ENCODE measurements around the gene PEX7. TPM values are rescaled to one million over a fixed set of nuclear protein-coding genes. Genes with fewer than 3 reads are reported as not detected.

Gene PEX7
- total RNA-seq, 5 donors from 2014 or later (not counting 1 experiment from before 2014, with no cell fraction given), result 4.3 to 5.5 (median 4.9) TPM

GRCh38 chr6:136922685-136923006, 100.3 kb downstream of the PEX7 start:
- H3K27me3 ChIP-seq (replicated peaks in 1 of 2; ENCODE audit: control insufficient read depth in 2 of 2, extremely low read depth in 1 of 2, insufficient read depth in 2 of 2, low read length in 1 of 2), result peaks cover 14 to 53% of the 10 kb centered on the region in 2 experiments
- peak in 3 of 4 experiments; percentile 6 to 18 (median 13) for ATAC-seq (replicated peaks in 1 of 4)
- CTCF ChIA-PET, result interaction anchor here in 1 of 2 donors (0.5 to 0.6 kb wide), 2 partner anchors 63 to 279 kb away, joined by 3 read pairs; no protein-coding TSS in a partner anchor

DNA sequence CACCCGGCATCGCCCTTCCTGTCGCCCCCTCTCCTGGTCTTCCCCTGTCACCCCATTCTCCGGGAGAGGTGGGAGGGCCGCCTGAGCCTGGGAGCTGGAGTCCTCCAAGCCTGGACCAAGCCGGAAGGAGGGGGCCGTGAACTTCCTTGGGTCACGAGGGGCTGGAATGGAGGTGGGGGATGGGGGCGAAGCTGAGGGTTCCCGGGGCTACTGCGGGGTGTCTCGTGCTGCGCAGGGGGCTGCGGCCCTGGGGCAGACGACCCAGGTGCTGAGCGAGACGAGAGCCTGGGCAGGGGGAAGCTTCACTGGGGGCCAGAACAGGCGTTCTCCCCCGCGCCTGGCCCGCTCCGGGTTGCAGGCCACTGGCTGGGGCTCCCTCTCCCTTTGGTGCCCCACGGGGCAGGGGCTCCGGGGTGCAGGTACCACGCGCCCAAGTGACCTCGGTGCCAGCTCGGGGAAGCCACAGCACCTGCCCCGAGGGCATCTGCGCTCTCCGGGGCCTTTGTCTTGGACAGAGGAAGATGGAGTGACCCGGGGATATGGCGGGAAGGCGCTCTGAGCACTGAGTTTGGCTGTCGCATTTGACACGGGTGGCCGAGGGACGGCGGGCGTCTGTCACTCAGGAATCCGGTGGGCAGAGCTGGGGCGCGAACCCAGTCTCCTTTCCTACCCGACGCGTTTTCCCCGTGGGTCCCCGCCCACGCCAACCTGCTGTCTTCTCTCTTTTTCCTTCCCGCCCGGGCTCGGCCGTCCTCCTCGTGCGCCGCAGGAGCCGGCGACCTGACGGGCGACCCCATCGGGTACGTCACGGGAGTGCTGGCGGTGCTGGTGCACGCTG, 100.9 kb downstream of the PEX7 start:
- H3K27me3 Mint-ChIP-seq, result peaks cover 54 to 56% of the 10 kb centered on the region in 2 donors
- Histone ChIP-seq H3K4me1 (ENCODE audit: control insufficient read depth in 1 of 2, extremely low read depth in 1 of 2, insufficient read depth in 2 of 2, low read length in 2 of 2) (peaks cover 19 to 38% of the 10 kb centered on the region in 2 experiments), H3K9me3 (no peaks in the 10 kb centered on the region), H3K4me3 (ENCODE audit: control insufficient read depth in 1 of 2, extremely low read depth in 1 of 2, low read length in 1 of 2) (peak overlapping the region; percentile 3 to 10), H3K36me3 (ENCODE audit: control insufficient read depth in 2 of 2, extremely low read depth in 1 of 2, insufficient read depth in 1 of 2, low read length in 1 of 2) (no peaks in the 10 kb centered on the region), H3K27me3 (replicated peaks in 1 of 2; ENCODE audit: control insufficient read depth in 2 of 2, extremely low read depth in 1 of 2, insufficient read depth in 2 of 2, low read length in 1 of 2) (peaks cover 14 to 53% of the 10 kb centered on the region in 2 experiments), H3K27ac (ENCODE audit: low read length) (no peak overlapping the region)
- WGBS (ENCODE audit: insufficient coverage), result 4% methylated on average over 59 of the region's 65 CpGs
- ChIA-PET POLR2A (no interaction called here), CTCF (interaction anchor here in 1 of 2 donors (0.6 kb wide), 1 partner anchor 280 kb away, joined by 3 read pairs; no protein-coding TSS in a partner anchor)
- peak in 1 of 4 experiments; percentile 30 for ATAC-seq (replicated peaks in 1 of 4)
- H3K4me3 Mint-ChIP-seq, result peak overlapping the region; percentile 47 to 81 (median 55)
- H3K4me1 Mint-ChIP-seq, result peaks cover 25 to 33% (median 32%) of the 10 kb centered on the region in 3 donors
- DNase-seq, result peak in 3 of 35 experiments; percentile 7 to 31 (median 15)
- H3K9me3 Mint-ChIP-seq, result no peaks in the 10 kb centered on the region
- no peaks in the 10 kb centered on the region for H3K36me3 Mint-ChIP-seq
- no peak overlapping the region for H3K27ac Mint-ChIP-seq

More at GRCh38 chr6:136922685-136923006, 100.3 kb downstream of the PEX7 start:
- WGBS (ENCODE audit: insufficient coverage), result 4% methylated on average over 25 of the region's 29 CpGs
- peaks cover 54 to 56% of the 10 kb centered on the region in 2 donors for H3K27me3 Mint-ChIP-seq
- DNase-seq, result peak in 1 of 35 experiments; percentile 15
- Histone ChIP-seq H3K4me1 (ENCODE audit: control insufficient read depth in 1 of 2, extremely low read depth in 1 of 2, insufficient read depth in 2 of 2, low read length in 2 of 2) (peaks cover 19 to 38% of the 10 kb centered on the region in 2 experiments), H3K4me3 (ENCODE audit: control insufficient read depth in 1 of 2, extremely low read depth in 1 of 2, low read length in 1 of 2) (peak overlapping the region in 1 of 2 donors; percentile 74), H3K9me3 (no peaks in the 10 kb centered on the region), H3K27ac (ENCODE audit: low read length) (no peak overlapping the region), H3K36me3 (ENCODE audit: control insufficient read depth in 2 of 2, extremely low read depth in 1 of 2, insufficient read depth in 1 of 2, low read length in 1 of 2) (no peaks in the 10 kb centered on the region)
- no peaks in the 10 kb centered on the region for H3K9me3 Mint-ChIP-seq
- peak overlapping the region; percentile 72 to 81 (median 73) for H3K4me3 Mint-ChIP-seq
- no peaks in the 10 kb centered on the region for H3K36me3 Mint-ChIP-seq
- POLR2A ChIA-PET, result no interaction called here
- no peak overlapping the region for H3K27ac Mint-ChIP-seq
- peaks cover 25 to 33% (median 32%) of the 10 kb centered on the region in 3 donors for H3K4me1 Mint-ChIP-seq

- 72% methylated on average over 40 of the region's 40 CpGs for WGBS (ENCODE audit: insufficient coverage)
- POLR2A ChIA-PET, result no interaction called here
- Mint-ChIP-seq H3K4me3 (peak overlapping the region; percentile 39 to 81 (median 39)), H3K36me3 (no peaks in the 10 kb centered on the region), H3K27ac (no peak overlapping the region), H3K27me3 (peaks cover 47 to 50% of the 10 kb centered on the region in 2 donors), H3K9me3 (no peaks in the 10 kb centered on the region), H3K4me1 (peaks cover 25 to 33% (median 32%) of the 10 kb centered on the region in 3 donors)
- no peak for DNase-seq
- Histone ChIP-seq H3K27ac (ENCODE audit: low read length) (no peak overlapping the region), H3K9me3 (no peaks in the 10 kb centered on the region), H3K36me3 (ENCODE audit: control insufficient read depth in 2 of 2, extremely low read depth in 1 of 2, insufficient read depth in 1 of 2, low read length in 1 of 2) (no peaks in the 10 kb centered on the region), H3K27me3 (replicated peaks in 1 of 2; ENCODE audit: control insufficient read depth in 2 of 2, extremely low read depth in 1 of 2, insufficient read depth in 2 of 2, low read length in 1 of 2) (peaks cover 14 to 53% of the 10 kb centered on the region in 2 experiments), H3K4me3 (ENCODE audit: control insufficient read depth in 1 of 2, extremely low read depth in 1 of 2, low read length in 1 of 2) (no peak overlapping the region), H3K4me1 (ENCODE audit: control insufficient read depth in 1 of 2, extremely low read depth in 1 of 2, insufficient read depth in 2 of 2, low read length in 2 of 2) (peaks cover 19 to 38% of the 10 kb centered on the region in 2 experiments)
- CTCF ChIA-PET, result no interaction called here
- ATAC-seq (replicated peaks in 1 of 4), result no peak
These were observed 101.7 kb downstream of the PEX7 start for GRCh38 chr6:136923954-136924673.

- DNase-seq (no peak), ATAC-seq (replicated peaks in 1 of 4) (no peak)
- no peak overlapping the region for H3K4me3 Mint-ChIP-seq
- H3K4me1 ChIP-seq (ENCODE audit: control insufficient read depth in 1 of 2, extremely low read depth in 1 of 2, insufficient read depth in 2 of 2, low read length in 2 of 2), result peaks cover 7 to 25% of the 10 kb centered on the region in 2 experiments
- 100% methylated on average over 2 of the region's 2 CpGs for WGBS (ENCODE audit: insufficient coverage)
- H3K27ac ChIP-seq (ENCODE audit: low read length), result no peak overlapping the region
- H3K4me1 Mint-ChIP-seq, result peaks cover 7 to 16% (median 13%) of the 10 kb centered on the region in 3 donors
- H3K27me3 Mint-ChIP-seq, result peaks cover 41% of the 10 kb centered on the region in 2 donors
- CTCF ChIA-PET, result interaction anchor here in 1 of 2 donors (1.4 kb wide), 1 partner anchor 282 kb away, joined by 3 read pairs; no protein-coding TSS in a partner anchor
- H3K4me3 ChIP-seq (ENCODE audit: control insufficient read depth in 1 of 2, extremely low read depth in 1 of 2, low read length in 1 of 2), result no peak overlapping the region
- no peak overlapping the region for H3K27ac Mint-ChIP-seq
- H3K36me3 Mint-ChIP-seq, result no peaks in the 10 kb centered on the region
- peaks cover 10 to 37% of the 10 kb centered on the region in 2 experiments for H3K27me3 ChIP-seq (replicated peaks in 1 of 2; ENCODE audit: control insufficient read depth in 2 of 2, extremely low read depth in 1 of 2, insufficient read depth in 2 of 2, low read length in 1 of 2)
- POLR2A ChIA-PET, result interaction anchor here in 1 of 2 donors (0.6 kb wide), 1 partner anchor 163 kb away, joined by 3 read pairs; no protein-coding TSS in a partner anchor
- H3K9me3 Mint-ChIP-seq, result no peaks in the 10 kb centered on the region
- no peaks in the 10 kb centered on the region for H3K9me3 ChIP-seq
- no peaks in the 10 kb centered on the region for H3K36me3 ChIP-seq (ENCODE audit: control insufficient read depth in 2 of 2, extremely low read depth in 1 of 2, insufficient read depth in 1 of 2, low read length in 1 of 2)
These were observed 104.0 kb downstream of the PEX7 start for GRCh38 chr6:136926383-136926782.

DNA sequence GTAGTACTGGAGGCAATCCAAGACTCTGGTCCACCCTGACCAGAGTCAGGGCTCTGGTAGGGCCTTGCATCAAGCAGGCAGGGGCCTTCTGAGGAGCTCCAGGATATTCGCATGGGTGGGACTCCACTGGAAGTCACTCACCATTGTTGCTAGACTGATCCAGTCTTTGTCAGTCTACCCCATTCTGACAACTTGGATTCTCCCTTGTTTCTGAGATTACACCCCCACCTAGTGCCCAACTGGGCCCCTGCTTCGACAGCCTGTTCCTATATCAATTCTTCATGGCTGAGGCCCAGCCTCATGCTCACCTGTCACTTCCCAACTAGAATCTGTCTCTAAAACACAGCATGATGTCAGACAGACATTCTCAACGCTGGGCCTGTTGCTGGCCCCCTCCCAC, 104.9 kb downstream of the PEX7 start:
- Histone ChIP-seq H3K27ac (ENCODE audit: low read length) (no peak overlapping the region), H3K4me3 (ENCODE audit: control insufficient read depth in 1 of 2, extremely low read depth in 1 of 2, low read length in 1 of 2) (no peak overlapping the region), H3K27me3 (replicated peaks in 1 of 2; ENCODE audit: control insufficient read depth in 2 of 2, extremely low read depth in 1 of 2, insufficient read depth in 2 of 2, low read length in 1 of 2) (peaks cover 10 to 29% of the 10 kb centered on the region in 2 experiments), H3K36me3 (ENCODE audit: control insufficient read depth in 2 of 2, extremely low read depth in 1 of 2, insufficient read depth in 1 of 2, low read length in 1 of 2) (no peaks in the 10 kb centered on the region), H3K9me3 (no peaks in the 10 kb centered on the region), H3K4me1 (ENCODE audit: control insufficient read depth in 1 of 2, extremely low read depth in 1 of 2, insufficient read depth in 2 of 2, low read length in 2 of 2) (peaks cover 3 to 17% of the 10 kb centered on the region in 2 experiments)
- H3K9me3 Mint-ChIP-seq, result no peaks in the 10 kb centered on the region
- ChIA-PET CTCF (no interaction called here), POLR2A (no interaction called here)
- H3K36me3 Mint-ChIP-seq, result no peaks in the 10 kb centered on the region
- H3K27me3 Mint-ChIP-seq, result peaks cover 41 to 42% of the 10 kb centered on the region in 2 donors
- no peak overlapping the region for H3K4me3 Mint-ChIP-seq
- 100% methylated on average over 2 of the region's 3 CpGs for WGBS (ENCODE audit: insufficient coverage)
- peaks cover 6 to 15% (median 13%) of the 10 kb centered on the region in 3 donors for H3K4me1 Mint-ChIP-seq
- peak in 4 of 35 experiments; percentile 1 to 30 (median 6) for DNase-seq
- no peak for ATAC-seq (replicated peaks in 1 of 4)
- H3K27ac Mint-ChIP-seq, result no peak overlapping the region

- 100% methylated on average over 4 of the region's 4 CpGs for WGBS (ENCODE audit: insufficient coverage)
- Mint-ChIP-seq H3K4me3 (no peak overlapping the region), H3K36me3 (no peaks in the 10 kb centered on the region), H3K9me3 (no peaks in the 10 kb centered on the region), H3K4me1 (no peaks in the 10 kb centered on the region), H3K27me3 (peaks cover 46 to 49% of the 10 kb centered on the region in 2 donors), H3K27ac (no peak overlapping the region)
- CTCF ChIA-PET, result no interaction called here
- H3K4me3 ChIP-seq (ENCODE audit: control insufficient read depth in 1 of 2, extremely low read depth in 1 of 2, low read length in 1 of 2), result no peak overlapping the region
- H3K9me3 ChIP-seq, result no peaks in the 10 kb centered on the region
- POLR2A ChIA-PET, result no interaction called here
- no peaks in the 10 kb centered on the region for H3K36me3 ChIP-seq (ENCODE audit: control insufficient read depth in 2 of 2, extremely low read depth in 1 of 2, insufficient read depth in 1 of 2, low read length in 1 of 2)
- no peak overlapping the region for H3K27ac ChIP-seq (ENCODE audit: low read length)
- H3K27me3 ChIP-seq (replicated peaks in 1 of 2; ENCODE audit: control insufficient read depth in 2 of 2, extremely low read depth in 1 of 2, insufficient read depth in 2 of 2, low read length in 1 of 2), result peaks cover 2 to 11% of the 10 kb centered on the region in 2 experiments
- no peaks in the 10 kb centered on the region for H3K4me1 ChIP-seq (ENCODE audit: control insufficient read depth in 1 of 2, extremely low read depth in 1 of 2, insufficient read depth in 2 of 2, low read length in 2 of 2)
- DNase-seq (no peak), ATAC-seq (replicated peaks in 1 of 4) (no peak)
These were observed 108.1 kb downstream of the PEX7 start for GRCh38 chr6:136930528-136930927.
